A673 (cell line): Measurements from ENCODE around the gene NPR3.
A peak's percentile ranks its signal among the peaks of the same experiment; 100 is the strongest.

Experiments used
- CTCF ChIP-seq: fragments of 300-800, 200-600 bp; sonication (generic); conservative IDR thresholded peaks from 2 replicates; pipeline ENCODE4 v1.5.1; 2017; ENCODE audit warnings: low read depth, mild to moderate bottlenecking, antibody characterized with exemption, low read length, moderate library complexity, mixed read lengths
- EZH2 ChIP-seq: fragments of 200-600 bp; sonication (generic); IDR thresholded peaks from 2 replicates; pipeline ENCODE4 v1.6.1; 2017; ENCODE audit warnings: borderline replicate concordance, low read depth, mild to moderate bottlenecking, mixed read lengths, antibody characterized with exemption, low read length; ENCODE audit not compliant: poor library complexity, severe bottlenecking

GRCh38 chr5:32709750-32710549 lies 1.2 kb upstream of the NPR3 start:
- peak; percentile 84 for TF ChIP-seq CTCF
- TF ChIP-seq EZH2 = no peak
